ENCODE results near the gene WDR45B. TPM values are rescaled to one million over a fixed set of nuclear protein-coding genes. Genes with fewer than 3 reads are reported as not detected.

Gene WDR45B
- total RNA-seq, 1 donor from 2014 or later, result 65.1 TPM

DNA sequence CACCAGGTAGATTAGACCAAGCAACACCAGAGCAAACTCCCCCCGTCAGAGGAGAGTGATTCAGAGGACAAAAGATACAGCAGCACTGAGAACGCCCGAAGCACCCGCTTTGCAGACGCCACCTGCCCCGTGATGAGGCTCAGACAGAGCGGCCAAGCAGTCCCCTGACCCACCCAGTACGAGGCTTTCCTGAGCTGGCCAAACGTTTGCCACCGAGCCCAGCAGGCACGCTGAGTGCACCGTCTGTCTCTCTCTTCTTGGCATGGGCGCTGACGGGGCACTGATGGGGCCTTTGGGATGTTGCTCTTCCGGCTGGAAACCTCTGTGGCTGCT lies 19.4 kb upstream of the WDR45B start:
- TF ChIP-seq, protein P1, sequence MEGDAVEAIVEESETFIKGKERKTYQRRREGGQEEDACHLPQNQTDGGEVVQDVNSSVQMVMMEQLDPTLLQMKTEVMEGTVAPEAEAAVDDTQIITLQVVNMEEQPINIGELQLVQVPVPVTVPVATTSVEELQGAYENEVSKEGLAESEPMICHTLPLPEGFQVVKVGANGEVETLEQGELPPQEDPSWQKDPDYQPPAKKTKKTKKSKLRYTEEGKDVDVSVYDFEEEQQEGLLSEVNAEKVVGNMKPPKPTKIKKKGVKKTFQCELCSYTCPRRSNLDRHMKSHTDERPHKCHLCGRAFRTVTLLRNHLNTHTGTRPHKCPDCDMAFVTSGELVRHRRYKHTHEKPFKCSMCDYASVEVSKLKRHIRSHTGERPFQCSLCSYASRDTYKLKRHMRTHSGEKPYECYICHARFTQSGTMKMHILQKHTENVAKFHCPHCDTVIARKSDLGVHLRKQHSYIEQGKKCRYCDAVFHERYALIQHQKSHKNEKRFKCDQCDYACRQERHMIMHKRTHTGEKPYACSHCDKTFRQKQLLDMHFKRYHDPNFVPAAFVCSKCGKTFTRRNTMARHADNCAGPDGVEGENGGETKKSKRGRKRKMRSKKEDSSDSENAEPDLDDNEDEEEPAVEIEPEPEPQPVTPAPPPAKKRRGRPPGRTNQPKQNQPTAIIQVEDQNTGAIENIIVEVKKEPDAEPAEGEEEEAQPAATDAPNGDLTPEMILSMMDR (IDR thresholded peaks at IDR 0.05), result no peak
- H3K36me3 ChIP-seq, result no peaks in the 10 kb centered on the region
- intact Hi-C loops (cut with DNase I), result no loop called here
- H3K4me1 ChIP-seq, result no peaks in the 10 kb centered on the region
- no peak overlapping the region for H3K27ac ChIP-seq
- no peaks in the 10 kb centered on the region for H3K27me3 ChIP-seq
- no peak overlapping the region for H3K4me3 ChIP-seq
- no peak for DNase-seq
- H3K9me3 ChIP-seq, result no peaks in the 10 kb centered on the region
- ATAC-seq, result no peak

DNA sequence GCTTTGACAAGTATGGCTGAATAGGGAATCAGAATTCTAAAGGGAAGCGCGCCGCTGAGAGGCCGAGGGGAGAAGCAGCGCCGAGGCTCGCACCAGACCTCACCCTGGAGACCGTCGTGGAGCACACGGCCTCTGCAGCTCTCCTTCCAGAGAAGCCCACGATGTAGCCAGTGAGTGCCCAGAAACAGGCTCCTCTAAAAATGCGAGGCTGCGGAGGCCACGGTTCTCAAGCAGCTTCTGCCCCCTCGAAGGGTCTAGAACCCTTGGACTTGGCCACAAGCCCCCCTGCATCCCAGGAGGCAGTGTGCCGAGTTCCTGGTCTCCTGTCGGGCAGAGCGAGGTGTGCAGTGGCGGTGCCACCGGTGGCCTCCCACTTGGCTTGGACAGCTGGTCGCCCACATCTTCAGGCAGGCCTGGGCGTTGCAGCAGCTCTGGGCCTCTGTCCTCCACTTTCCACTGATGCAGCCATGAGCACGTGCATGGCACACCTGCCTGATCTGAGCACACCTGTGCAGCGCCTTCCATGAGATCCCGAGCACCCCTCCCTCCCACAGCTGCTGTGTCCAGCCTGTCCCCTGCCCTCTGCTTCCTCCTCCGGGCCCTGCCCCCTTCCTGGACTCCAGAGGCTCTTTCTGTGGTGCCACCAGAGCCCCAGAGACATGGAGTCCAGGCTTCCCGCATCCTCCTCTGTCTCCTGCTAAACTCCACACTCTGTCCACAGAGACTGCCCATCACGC lies 18.9 kb upstream of the WDR45B start:
- DNase-seq (no peak), ATAC-seq (no peak)
- Histone ChIP-seq H3K27me3 (no peaks in the 10 kb centered on the region), H3K4me3 (no peak overlapping the region), H3K27ac (no peak overlapping the region), H3K36me3 (no peaks in the 10 kb centered on the region), H3K9me3 (no peaks in the 10 kb centered on the region), H3K4me1 (no peaks in the 10 kb centered on the region)
- TF ChIP-seq, protein P1 (IDR thresholded peaks at IDR 0.05), result no peak
- intact Hi-C loops (cut with DNase I), result no loop called here

DNA sequence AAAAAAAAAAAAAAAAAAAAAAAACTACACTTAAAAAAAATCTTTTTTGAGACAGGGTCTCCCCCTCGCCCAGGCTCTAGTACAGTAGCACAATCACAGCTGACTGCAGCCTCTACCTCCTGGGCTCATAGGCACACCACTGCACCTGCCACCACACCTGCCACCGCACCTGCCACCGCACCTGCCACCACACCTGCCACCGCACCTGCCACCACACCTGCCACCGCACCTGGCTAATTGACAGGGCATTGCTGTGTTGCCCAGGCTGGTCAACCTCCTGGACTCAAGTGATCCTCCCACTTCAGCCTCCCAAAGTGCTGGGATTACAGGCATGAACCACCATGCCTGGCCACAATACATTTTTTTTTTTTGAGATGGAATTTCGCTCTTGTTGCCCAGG lies 17.6 kb upstream of the WDR45B start:
- H3K4me1 ChIP-seq, result no peaks in the 10 kb centered on the region
- H3K27ac ChIP-seq, result no peak overlapping the region
- H3K36me3 ChIP-seq, result no peaks in the 10 kb centered on the region
- no peak overlapping the region for H3K4me3 ChIP-seq
- H3K27me3 ChIP-seq, result no peaks in the 10 kb centered on the region
- H3K9me3 ChIP-seq, result no peaks in the 10 kb centered on the region
- intact Hi-C loops (cut with DNase I), result no loop called here
- no peak for ATAC-seq
- DNase-seq, result no peak
- TF ChIP-seq, protein P1 (IDR thresholded peaks at IDR 0.05), result no peak

DNA sequence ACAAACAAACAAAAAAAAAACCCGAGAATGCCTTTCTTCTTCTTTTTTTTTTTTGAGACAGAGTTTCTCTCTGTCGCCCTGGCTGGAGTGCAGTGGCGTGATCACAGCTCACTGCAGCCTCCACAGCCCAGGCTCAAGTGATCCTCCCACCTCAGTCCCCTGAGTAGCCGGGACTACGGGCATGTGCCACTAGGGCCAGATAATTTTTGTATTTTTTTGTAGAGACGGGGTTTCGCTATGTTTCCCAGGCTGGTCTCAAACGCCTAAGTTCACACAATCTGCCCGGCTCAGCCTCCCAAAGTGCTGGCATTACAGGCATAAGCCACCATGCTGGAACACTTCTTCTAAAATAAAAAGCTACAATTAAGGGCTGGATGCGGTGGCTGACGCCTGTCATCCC lies 17.0 kb upstream of the WDR45B start:
- Histone ChIP-seq H3K27me3 (no peaks in the 10 kb centered on the region), H3K4me3 (no peak overlapping the region), H3K27ac (no peak overlapping the region), H3K36me3 (no peaks in the 10 kb centered on the region), H3K9me3 (no peaks in the 10 kb centered on the region), H3K4me1 (no peaks in the 10 kb centered on the region)
- ATAC-seq, result no peak
- intact Hi-C loops (cut with DNase I), result no loop called here
- no peak for DNase-seq
- TF ChIP-seq, protein P1 (IDR thresholded peaks at IDR 0.05), result no peak

DNA sequence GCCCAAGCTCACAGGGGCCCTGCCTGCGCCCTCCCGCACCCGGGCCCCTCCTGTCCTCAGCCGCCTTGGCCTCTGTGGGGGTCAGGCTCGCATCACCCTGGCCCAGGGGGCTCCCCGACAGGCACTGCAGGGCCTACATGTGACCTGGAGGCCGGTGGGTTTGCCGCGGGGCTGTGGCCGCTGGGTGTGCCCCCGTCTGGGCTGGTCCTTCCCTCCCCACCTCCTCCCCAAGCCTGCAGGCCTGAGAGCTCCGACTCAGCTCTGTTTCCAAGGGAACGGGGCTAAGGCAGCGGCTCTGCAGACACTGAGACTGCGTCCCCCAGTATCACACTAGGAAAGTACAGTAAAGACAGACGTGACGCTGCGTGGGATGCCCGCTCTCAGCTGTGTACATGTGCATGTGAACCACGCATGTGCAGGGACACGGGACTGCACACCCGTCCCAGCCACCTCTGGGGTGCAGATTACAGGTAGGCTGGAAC lies 16.5 kb upstream of the WDR45B start:
- Histone ChIP-seq H3K4me1 (no peaks in the 10 kb centered on the region), H3K27ac (no peak overlapping the region), H3K9me3 (no peaks in the 10 kb centered on the region), H3K36me3 (no peaks in the 10 kb centered on the region), H3K4me3 (no peak overlapping the region), H3K27me3 (no peaks in the 10 kb centered on the region)
- ATAC-seq, result no peak
- intact Hi-C loops (cut with DNase I), result no loop called here
- TF ChIP-seq, protein P1 (IDR thresholded peaks at IDR 0.05), result no peak
- no peak for DNase-seq

DNA sequence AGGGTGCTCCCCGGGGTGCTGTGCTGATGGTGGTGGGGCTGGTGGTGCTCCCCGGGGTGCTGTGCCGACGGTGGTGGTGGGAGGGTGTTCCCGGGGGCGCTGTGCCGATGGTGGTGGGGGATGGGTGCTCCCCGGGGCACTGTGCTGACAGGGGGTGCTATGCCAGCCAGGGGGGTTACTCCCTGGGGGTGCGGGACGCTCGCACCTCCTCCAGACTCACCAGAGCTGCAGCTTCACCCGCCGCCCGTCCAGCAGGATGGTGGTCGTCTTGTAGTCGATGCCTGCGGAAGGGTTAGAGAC lies 16.0 kb upstream of the WDR45B start:
- intact Hi-C loops (cut with DNase I), result no loop called here
- H3K27ac ChIP-seq, result no peak overlapping the region
- no peaks in the 10 kb centered on the region for H3K36me3 ChIP-seq
- no peak overlapping the region for H3K4me3 ChIP-seq
- TF ChIP-seq, protein P1 (IDR thresholded peaks at IDR 0.05), result no peak
- no peaks in the 10 kb centered on the region for H3K4me1 ChIP-seq
- ATAC-seq, result no peak
- DNase-seq, result no peak
- H3K27me3 ChIP-seq, result no peaks in the 10 kb centered on the region
- no peaks in the 10 kb centered on the region for H3K9me3 ChIP-seq

Measured in upper lobe of right lung (tissue), 1 donor.